D721Med (cell line): ENCODE results near the gene VEGFA.

Experiments used
- DNase-seq: peaks from one replicate; pipeline ENCODE4 v3.0.0; 2011; ENCODE audit warnings: low spot score; ENCODE audit not compliant: insufficient read length
- FAIRE-seq: peaks from 2 replicates; lab custom pipeline; 2011; peaks lifted over from hg19 to GRCh38; lab: Jason Lieb, UNC
- TF ChIP-seq, protein P1 (sequence below): IDR thresholded peaks from 2 replicates; pipeline ENCODE4 v1.5.1; 2012; ENCODE audit warnings: mild to moderate bottlenecking, control low read depth; ENCODE audit not compliant: insufficient read depth; ENCODE audit errors: missing control alignments

VEGFA gene

DNA sequence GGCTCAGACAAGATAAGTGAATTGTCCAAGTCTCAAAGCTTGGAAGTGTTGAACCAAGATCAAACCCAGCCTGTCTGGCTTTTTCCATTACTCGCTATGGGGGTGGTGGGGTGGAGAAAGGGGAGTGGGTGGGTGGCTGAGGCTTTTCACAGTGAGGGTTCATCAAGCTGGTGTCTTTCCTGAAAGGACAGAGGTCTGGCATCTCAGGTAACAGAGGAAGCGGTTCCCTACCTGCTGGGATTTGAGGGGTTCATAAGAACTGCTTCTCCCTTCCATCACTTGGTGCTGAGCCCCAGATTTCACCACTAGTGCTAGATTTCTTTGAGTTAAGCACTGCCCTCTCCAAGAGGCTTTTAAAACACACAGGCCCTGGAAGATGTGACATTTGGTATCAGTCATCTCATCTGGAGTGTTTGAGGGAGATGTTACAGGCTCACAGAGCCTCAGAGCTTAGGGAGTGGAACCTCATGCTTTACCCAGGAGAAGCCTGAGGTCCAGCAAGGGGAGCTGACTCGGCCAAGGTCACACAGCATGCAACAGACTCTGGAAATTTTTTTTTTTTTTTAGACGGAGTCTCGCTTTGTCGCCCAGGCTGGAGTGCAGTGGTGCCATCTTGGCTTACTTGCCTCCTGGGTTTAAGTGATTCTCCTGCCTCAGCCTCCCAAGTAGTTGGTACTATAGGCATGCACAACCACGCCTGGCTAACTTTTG is 6.0 kb upstream of the VEGFA start:
- FAIRE-seq = no peak
- TF ChIP-seq, protein P1, sequence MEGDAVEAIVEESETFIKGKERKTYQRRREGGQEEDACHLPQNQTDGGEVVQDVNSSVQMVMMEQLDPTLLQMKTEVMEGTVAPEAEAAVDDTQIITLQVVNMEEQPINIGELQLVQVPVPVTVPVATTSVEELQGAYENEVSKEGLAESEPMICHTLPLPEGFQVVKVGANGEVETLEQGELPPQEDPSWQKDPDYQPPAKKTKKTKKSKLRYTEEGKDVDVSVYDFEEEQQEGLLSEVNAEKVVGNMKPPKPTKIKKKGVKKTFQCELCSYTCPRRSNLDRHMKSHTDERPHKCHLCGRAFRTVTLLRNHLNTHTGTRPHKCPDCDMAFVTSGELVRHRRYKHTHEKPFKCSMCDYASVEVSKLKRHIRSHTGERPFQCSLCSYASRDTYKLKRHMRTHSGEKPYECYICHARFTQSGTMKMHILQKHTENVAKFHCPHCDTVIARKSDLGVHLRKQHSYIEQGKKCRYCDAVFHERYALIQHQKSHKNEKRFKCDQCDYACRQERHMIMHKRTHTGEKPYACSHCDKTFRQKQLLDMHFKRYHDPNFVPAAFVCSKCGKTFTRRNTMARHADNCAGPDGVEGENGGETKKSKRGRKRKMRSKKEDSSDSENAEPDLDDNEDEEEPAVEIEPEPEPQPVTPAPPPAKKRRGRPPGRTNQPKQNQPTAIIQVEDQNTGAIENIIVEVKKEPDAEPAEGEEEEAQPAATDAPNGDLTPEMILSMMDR = no peak
- no peak for DNase-seq

DNA sequence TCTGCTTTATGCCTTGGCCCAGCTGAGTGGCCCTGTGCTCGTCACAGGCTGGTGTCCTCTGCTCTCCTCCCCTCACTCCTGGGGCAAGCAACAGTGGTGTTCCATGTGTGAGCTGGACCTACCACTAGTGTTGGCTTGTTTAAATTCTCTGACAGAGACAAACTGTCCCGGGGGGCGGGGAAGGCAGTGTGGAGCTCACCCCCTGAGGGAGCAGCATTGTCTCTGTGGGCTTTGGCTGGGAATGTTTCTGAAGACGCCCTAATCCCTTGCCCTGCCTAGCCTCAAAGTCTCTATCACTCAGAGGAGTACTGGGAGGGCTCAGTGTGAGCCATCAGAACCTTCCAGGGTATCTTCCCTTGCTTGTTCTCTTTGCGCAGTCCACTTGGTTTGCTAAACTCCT is 5.2 kb upstream of the VEGFA start:
- no peak for DNase-seq
- no peak for FAIRE-seq
- TF ChIP-seq, protein P1 = no peak

DNA sequence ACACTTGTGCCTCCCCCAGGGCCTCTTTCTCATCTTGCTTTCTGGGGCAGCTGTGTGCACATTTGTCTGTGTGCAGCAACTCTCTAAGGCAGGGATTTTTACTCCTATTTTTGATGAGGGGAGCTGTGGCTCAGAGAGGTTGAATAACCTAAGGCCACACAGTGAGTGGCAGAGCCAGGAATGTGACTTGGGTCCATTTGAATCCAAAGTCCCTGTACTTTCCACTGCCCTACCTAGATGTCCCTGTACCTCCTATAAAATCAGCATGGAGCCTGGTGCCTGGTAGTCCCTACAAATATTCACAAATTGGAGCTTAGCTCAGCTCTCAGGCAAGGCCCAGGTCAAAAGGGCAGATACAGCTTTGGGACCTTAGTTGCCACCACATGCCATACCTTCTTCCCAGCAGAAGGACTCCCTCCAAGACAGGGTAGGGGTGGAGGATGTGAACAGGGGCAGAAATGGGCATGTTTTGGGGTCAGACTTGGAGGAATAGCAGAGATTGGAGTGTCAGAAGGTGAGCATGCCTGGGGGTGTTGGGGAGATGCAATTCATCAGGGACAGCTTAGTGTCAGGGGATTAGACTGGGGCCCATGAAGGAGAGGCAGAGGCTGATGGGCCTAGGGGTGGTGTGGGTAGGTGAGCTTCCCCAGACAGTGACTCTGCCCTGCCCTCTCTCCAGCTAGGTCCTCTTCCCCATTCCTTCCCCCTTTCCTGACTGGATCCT is 4.1 kb upstream of the VEGFA start:
- TF ChIP-seq, protein P1 = no peak
- DNase-seq (no peak), FAIRE-seq (no peak)

DNA sequence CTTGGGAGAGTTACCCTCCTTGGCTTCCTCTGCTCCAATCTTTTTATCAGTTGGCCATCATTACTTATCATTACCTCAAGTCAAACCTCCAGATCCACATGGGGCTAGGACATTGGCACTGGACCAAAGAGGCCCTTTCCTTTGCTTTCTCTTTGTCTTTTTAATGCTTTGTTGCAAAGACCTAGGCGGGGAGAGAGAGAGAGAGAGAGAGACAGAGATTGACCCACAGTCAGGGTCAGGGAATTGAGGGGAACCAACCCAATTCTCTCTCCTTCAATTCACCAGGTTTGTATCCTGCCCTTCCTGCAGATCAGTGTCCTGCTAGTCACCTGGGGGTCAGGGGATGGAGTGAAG is 3.5 kb upstream of the VEGFA start:
- no peak for FAIRE-seq
- TF ChIP-seq, protein P1 = no peak
- no peak for DNase-seq

DNA sequence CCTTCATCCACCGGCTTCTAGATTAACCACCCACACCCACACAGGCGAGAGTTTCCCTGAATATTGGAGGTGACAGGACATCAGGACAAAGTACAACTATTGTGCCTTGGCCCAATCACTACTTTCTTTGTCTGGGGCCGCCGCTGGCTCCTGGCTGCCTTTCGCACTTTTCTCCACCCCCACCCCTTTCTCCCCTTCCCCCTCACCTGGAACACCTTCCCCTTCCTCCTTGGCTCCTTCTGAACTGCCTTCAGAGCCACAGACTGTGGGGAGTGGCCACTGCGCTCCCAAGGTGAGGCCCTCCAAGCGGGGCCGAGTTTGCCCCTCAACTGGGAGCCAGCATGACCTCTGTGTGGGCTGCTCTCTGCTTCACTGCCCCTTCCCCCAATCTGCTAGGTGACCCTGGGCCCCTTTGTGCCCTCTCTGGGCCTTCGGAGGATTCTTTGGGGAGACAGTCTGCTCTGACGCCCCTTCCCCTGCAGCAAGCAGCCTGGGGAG is 3.0 kb upstream of the VEGFA start:
- FAIRE-seq (no peak), DNase-seq (no peak)
- TF ChIP-seq, protein P1 = no peak

DNA sequence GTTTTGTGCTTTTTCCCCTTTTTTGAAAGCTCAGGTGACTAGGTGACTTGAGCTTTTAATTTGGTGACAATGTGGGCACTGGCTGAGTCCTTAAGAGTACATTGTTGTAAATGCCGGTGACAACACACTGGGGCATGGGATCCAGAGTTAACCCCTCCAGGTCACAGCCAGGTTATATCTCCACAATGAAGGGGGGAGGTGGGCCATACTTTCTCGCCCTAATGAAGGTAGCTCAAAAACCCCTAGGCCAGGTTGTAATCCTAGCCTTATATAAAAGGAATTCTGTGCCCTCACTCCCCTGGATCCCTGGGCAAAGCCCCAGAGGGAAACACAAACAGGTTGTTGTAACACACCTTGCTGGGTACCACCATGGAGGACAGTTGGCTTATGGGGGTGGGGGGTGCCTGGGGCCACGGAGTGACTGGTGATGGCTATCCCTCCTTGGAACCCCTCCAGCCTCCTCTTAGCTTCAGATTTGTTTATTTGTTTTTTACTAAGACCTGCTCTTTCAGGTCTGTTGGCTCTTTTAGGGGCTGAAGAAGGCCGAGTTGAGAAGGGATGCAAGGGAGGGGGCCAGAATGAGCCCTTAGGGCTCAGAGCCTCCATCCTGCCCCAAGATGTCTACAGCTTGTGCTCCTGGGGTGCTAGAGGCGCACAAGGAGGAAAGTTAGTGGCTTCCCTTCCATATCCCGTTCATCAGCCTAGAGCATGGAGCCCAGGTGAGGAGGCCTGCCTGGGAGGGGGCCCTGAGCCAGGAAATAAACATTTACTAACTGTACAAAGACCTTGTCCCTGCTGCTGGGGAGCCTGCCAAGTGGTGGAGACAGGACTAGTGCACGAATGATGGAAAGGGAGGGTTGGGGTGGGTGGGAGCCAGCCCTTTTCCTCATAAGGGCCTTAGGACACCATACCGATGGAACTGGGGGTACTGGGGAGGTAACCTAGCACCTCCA is 2.2 kb upstream of the VEGFA start:
- no peak for FAIRE-seq
- DNase-seq = no peak
- TF ChIP-seq, protein P1 = no peak
